Measurements from ENCODE around the gene SP2.

The SP2 gene

DNA sequence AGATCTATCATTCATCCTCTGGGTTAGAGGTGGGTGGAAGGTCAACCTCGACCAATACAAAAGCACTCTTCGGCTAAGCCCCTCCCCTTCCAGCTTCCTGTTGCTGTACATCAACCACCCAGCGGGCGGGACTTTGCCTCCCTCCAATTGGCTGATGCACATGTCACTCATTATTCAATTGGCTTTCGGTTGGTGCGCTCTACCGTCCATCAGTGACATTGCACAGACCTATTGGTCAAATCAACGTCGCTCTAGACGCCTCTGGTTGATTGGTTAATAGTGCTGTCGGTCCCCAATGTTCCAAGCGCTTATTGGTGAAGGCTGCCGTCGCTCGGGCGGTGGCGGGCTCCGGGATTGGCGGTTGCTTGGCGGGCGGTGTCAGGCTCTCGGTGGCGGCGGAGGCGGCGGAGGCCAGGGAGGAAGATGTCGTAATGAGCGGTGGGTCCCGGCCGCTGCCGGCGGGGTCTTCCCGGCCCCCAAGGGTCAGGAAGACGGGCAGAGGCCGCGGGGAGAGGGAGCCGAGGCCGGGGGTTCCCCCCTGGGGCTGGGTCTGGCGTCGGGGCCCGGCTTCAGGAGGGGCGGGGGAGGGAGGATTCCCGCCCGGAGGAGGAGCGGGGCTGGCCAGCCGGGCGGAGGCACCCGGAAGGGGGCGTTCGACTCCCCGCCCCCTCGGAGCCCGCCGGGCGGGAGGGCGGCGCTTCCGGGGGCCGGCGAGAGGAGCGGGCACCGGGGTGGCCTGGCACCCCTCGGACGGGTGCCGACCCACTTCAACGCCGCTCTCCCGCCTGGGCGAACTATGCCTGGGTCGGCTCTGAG lies at the start of gene SP2:
SP2 (plus strand) TSS at position 381 of the 816 bp plus-strand sequence; CDS start at position 432, 51 bp downstream.
- peak; percentile 99 for DNase-seq

DNA sequence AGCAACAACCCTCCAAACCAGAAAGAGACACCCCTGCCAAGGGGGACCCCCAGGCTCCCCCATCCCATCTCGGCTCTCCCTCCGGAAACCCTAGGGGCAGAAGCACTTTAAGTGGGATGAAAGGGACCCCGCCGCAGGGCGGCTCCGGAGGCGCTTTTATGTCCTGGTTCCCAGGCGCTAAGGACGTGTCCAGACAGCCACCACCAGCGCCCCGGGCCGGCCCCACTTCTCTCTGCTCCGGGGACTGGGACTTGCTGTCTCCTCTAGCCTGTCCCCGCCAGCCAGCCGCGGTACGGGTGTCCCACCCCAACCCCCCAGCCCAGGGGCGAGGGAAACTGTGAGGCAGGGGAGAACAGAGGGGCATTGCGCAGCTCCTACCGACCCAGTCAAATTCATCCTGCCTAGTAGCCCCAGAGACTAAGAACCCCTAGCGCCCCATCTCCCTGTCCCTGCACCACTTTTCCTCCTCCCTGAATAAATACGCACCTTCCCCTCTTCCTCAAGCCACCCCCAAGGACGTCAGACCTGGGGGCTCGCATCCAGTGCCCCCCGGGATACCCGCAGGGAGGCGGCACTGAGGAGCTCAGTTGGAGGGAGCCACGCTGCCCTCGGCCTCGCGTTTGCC lies 49.2 kb upstream of the SP2 start:
- DNase-seq = no peak

DNA sequence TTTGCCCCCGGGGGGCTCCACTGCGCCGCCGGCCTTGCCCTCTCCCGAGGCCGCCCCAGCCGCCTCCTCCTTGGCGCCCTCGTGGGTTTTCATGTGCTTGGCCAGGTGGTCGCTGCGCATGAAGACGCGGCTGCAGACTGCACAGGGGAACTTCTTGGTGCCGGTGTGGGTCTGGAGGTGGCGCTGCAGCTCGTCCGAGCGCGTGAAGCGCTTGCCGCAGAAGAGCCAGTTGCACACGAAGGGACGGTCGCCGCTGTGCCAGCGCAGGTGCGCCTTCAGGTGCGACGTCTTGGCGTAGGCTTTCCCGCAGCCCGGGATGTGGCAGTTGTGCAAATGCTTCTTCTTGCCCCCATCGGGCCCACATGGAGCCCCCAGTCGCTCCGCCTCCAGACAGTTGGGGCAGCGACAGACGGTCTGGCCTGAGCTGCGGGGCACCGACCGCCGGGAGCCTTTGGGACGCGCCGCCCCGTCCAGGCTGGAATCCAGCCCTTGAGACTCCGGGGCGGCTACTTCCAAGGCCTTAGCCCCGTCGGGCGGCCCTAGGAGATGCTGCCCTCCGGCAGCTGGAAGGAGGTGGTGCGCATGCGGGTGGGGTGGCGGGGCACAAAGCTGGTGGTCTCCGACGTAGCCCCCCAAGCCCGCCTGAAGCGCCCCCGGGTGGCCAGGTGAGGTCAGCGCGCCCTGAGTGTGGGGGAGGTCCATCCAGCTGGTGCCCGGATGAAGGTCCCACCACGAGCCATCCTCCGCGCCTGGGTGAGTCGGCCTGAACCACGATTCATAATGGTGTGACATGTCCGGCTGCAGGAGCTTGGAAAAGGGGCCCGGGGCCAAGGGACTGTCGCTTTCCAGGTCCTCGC lies 48.5 kb upstream of the SP2 start:
- no peak for DNase-seq

DNA sequence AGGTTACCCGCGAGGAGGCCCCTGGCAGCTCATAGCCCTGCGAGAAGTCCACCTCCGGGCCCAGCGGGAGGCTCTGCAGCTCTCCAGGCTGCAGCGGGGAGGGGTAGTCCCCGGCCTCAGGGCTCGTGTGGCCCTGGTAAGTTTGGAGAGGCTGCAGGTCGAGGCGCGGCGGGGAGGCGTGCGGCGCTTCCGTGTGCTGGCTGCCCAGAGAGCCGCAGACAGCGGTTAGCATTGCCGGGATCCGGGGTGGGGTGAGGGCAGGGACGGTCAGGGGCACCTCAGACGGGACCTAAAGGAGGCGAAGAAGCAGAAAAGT lies 47.9 kb upstream of the SP2 start:
- DNase-seq = no peak

DNA sequence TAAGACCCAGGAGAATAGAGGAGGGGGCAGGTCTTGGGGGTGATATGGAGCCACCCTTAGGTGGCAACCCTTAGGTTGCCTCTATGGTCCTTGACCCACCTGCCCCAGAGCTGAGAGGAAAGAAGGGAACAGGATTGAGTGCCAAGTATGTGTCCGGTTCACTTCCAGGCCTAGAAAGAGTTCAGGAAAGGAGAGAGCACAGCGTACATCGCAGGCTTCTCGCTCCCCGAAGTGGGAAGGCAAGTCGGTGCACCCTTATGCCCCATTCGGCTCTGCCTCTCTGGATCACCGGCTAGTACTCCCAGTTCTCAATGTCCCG lies 45.7 kb upstream of the SP2 start:
- DNase-seq = no peak

DNA sequence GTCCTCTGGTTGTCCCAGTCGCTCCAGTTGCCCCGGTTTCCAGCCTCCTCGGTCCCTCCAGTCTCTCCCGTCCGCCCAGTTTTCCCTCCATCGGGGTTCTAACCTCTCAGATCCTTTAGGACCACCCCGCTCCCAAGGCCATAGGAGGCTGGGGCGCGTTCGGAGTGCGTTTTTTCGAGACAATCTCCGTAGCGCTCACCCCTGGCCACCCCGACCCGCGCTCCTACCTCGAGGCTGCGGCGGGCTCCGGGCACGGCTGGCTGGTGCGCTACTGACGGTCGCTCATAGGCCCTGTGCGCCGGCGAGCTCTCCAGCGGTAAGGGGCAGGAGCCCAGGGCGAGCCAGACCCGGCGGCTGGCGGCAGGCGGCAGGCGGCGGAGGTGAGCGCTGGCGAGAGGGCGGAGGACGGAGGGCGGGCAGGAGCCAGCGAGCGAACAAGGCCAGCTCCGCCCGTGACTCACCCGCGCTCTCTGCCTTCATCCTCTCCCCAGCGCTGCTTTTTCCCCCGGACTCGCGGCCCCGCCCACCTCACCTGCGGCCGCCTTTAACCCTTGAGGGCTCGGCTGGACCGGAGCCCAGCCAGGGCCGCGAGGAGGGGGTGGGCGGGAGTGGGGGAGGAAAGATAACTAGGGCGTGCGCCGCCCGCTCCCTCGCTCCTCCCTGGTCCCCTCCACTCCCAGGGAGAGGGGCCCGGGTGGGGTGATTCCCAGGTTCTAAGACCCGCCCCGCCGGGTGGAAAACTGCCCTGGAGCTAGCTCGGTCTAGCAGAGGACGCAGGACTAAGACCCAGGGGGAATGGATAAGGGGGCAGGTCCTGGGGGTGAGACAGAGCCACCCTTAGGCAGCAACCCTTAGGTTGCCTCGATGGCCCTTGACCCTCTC lies 45.1 kb upstream of the SP2 start, which contains the start of gene SP6:
SP6 (minus strand) TSS at position 472 of the 882 bp plus-strand sequence. CDS start 2,734 bp downstream, outside the sequence.
- DNase-seq = peak; percentile 77

DNA sequence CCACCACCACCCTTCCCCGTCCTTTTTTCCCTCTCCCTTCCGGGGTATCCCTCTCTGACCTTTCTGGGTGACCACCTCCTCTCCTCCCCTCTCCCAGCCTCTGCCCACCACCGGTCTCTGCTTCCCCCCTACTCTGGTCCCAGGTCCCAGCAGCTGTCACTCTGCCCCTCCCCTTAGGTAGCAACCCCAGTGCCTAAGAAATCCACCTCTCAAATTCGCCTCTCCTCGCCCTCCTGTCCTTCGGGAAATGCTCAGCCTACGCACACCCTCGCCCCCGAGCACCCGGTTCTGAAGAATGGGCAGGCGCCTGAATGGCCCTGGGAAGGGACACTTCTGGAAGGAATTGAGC lies 44.3 kb upstream of the SP2 start:
- no peak for DNase-seq

DNA sequence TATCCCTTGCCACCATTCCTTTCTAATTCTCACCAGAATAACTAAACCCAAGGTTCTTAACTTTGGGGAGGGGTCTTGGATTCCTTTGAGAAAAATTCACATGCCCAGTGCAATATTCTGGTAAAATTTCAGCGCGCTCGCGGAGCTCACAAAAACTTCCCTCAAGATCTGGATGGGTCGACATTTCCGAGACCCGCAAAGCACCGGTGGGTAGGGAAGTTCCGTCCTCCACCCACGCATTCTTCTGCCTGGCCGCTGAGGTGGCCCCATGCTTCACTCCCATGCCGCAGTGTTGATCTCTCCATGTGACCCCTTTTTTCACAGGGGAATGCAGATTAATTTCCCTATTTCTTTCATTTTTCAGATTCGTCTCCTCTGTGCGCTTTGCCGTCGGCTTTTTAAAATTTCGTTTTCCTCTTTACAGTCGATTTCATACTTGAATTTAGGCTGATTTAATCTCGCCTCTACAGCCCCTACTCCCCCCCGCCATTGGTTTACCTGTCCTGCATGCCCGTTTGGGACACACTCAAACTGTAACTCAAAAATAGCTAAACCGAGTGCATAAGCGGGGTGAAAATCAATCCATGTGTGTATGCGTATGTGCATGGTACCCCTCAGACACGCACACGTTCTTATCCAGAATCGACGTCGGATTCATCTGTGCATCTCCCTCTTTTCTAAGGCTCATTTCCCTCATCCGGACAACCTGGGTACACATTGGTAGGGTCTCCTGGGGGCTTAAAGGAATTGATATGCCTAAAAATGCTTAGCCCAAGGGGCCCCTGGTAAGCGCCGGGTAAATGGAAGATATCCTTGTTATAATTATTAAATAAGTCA lies 43.7 kb upstream of the SP2 start:
- no peak for DNase-seq

DNA sequence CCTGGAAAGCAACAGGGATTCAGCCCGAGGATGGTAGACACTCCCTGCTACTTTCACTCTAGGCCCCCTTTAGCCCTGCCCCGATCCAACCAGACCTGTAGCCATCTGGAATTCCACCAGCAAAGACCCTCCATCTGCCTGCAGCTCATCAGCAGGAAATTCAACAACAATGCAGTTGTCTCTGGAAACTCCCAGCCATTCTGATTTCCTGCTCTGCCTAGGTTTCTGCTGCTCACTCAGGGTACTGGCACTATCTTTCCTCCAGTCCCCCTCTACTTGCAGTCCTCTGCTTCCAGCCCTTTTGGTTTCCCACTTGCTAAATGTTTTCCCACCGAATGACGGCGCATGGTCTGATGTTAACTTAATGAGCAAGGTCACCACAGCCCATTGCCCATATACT lies 42.4 kb upstream of the SP2 start:
- DNase-seq = no peak

DNA sequence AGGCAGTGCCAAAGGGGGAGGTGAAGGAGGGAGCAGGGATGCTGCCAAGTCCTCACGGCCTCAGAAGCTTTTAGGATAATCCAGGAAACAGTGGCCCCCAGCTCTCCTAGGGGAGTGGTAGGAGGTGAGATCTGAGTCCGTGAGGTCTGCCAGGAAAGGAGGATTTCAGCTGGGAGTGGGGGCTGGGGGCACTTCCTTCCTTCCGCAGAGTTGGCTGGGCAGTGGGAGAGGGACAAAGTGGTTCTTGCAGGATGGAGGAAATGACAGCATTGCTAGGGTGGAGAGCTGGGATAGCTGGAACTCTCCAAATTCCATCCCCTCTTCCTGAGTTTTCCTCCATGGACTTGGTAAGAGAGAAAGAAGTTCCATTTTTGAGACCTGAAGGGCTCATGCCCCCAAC lies 40.3 kb upstream of the SP2 start:
- no peak for DNase-seq

DNA sequence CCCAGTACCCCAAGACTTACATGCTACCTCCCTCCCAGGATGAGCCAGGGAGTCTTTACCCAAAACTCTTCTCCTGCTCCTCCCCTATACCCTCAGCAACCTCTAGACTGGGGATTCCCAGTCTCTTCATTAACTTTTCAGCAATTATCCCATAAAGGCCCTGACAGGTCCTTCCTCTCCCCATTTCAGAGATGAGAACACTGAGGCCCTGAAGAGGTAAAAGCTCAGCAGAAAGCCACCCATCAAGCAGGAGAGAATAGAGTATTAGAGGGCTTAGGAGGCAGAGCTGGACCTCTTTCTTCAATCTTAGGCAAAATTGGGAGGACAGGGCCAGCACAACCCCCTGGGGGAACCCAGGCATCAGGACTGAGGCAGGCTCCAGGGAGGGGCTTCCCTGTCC lies 39.2 kb upstream of the SP2 start:
- DNase-seq = no peak

DNA sequence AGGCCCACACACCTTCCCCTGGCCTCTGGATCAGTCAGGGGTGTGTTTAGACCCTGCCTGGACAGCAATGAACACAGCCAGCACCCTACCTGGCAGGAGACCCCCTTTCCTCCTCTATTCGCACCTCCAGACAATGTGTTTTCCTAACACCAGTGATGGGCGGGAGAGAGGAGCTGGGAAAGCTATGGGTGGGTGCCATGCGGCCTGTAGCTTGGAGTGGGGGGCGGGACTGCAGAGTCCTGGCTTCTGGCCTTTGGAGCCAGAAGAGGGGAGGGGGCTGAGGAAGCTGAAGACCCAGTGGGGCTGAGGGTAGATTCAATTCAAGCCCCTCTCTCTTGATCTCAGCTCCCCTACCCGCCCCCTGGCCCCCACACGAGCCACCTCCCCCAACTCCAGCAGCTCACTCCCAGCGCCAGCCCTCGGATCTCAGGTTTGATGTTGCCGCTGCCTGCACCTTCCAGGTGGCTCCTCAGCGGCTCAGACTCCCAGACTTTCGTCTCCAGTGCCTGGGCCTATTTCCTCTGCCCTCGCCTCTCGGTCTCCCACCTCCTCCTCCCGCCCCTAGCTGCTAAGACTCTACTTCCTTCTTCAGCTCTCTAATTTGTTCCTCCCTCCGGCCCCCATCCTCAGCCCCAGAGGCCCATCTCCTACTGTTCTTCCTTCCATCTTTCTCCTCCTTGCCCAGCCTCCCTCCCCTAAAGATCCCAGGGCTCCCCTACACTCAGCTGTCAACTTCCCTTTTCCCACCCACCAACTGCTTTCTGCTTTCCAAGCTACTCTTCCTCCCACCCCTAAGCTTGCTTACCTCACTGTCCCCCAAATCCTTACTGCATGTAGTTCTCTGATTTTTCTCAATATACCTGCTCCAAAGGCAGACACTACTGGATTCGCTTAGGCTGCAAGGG lies 38.2 kb upstream of the SP2 start:
- DNase-seq = no peak

DNA sequence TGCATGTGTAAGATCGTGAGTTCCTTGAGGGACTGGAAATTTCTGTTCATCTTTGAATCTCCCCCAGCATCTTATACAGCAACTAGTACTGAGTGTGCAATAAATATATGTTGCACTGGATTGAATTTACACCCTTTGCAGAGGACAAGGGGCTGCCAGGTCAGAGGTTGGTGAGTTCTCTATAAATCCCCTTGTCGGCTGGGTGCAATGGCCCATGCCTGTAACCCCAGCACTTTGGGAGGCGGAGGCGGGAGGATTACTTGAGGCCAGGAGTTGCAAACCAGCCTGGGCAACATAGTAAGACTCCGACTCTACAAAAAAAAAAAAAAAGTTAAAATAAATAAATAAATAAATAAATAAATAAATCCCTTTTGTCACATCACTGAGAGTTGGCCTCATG lies 35.6 kb upstream of the SP2 start:
- DNase-seq = no peak

DNA sequence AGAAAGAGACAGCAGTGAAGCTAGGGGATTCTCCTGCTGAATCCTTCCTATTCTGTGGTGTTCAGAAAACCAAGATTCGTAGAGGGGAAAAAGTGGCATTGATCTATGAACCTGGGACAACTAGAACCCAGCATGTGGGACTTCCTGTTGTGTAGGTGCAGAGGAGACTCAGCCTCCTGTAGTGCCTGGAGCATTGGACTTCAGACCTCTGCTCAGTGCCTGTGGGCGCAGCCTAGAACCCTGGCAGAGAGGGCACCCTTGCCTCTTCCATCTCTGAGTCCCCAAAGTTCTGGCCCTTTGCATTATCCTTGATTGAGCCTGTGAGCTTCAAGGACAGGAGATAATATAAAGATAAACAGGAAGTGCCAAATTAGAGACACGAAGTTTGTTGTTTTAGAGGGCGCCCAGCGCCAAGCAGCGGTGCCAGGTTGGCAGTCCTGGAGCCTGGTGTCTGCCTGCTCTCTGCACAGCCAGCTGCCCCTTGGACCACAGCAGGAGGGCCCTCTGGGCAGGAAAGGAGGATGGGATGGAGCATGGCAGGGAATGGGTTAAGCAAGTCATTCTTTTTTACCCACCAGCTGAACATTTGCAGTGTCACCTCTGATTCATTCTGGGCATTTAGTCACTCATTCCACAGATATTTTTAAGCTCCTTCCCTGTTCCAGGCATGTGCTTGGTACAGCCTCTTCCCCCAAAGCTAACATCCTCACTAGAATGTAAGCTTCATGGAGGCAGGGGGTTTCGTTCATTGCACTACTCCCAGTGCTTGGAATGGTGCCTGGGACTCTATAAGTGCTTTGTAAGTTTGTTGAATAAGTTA lies 33.2 kb upstream of the SP2 start:
- DNase-seq = no peak

DNA sequence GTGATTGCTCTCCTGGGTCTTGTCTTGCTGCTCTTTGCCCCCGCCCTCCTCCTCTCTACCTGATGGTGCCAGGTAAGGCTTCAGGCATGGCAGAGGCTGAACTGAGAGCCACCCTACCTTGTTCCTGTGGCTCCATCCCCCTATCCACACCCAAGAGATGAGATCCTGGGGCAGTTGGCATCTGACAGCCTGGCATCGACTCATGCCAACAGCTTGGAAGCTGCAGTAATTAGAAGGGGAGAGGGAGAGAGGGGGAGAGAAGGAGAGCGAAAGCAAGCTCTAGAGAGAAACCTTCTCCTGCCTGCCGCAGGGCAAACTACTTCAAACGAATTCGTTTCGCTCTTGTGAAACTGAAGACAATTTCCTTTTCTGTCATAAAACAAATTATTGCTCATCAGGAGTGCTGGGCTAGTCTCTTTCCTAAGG lies 31.2 kb upstream of the SP2 start:
- no peak for DNase-seq

DNA sequence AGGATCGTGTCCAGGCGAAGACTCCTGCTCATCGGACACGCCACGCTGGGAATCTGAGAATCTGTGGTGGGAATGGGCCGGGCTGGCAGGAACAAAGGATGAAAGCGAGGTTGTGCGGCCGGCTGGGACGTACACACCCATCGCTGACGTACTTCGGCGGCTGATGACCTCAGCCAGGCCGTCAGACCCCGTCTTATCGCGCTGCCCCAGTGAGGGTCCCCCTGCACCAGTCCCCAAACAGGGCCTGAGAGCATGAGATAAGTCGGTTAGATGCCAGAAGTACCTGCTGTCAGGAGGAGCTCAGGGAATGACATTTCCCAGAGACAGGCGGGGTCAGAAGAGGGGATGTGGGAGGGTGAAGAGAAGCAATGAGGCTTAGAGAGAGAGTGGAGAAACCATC lies 29.1 kb upstream of the SP2 start:
- DNase-seq = no peak

DNA sequence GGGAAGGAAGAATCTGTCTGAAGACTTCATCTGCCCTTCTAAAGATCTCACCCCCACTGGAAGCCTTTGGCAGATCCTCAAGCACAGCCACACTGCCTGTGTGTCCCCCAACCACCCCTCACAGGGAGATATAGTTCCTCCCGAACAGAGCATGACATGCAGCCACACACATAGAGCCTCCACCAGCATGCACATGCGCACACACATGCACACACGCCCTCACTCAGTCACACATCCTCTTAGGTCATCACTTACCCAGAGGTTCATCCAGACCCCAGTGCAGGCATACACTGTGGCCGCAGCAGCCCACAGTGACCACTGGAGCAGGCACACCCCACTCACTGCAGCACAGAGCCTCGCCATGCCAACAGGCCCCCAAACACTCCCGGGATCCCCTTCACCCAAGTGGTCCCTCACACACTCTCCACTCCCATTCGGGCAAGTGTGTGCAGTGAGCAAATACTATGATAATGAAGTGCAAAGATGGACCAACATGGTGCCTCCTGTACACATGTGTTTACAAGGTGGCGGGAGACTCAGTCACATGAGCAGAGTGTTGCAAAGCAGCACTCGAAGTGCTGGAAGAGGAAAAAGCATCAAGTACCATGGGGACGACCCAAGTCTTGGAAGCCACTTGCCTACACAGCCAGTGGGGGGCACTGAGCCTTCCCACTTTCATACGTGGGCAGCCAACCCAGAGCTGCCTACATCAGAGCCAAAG lies 28.1 kb upstream of the SP2 start:
- no peak for DNase-seq

DNA sequence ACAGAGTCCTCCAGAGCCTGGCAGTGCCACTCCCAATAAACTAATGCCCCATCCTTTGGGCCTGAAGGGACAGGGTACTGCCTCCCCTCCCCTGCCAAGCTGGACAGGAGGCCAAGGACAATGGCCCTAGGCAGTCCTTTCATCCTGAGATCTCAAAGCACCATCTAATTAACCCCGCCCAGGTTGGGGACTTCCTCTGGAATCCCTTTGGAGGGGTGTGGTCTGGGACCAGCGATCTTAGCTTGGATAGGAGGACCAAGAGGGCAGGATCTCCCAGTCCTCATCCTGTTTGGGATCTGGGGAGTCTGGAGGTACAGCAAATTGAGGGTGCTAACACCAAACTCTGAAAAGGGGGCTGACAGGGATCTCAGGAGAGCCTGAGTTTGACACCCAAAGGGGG lies 26.9 kb upstream of the SP2 start:
- no peak for DNase-seq

DNA sequence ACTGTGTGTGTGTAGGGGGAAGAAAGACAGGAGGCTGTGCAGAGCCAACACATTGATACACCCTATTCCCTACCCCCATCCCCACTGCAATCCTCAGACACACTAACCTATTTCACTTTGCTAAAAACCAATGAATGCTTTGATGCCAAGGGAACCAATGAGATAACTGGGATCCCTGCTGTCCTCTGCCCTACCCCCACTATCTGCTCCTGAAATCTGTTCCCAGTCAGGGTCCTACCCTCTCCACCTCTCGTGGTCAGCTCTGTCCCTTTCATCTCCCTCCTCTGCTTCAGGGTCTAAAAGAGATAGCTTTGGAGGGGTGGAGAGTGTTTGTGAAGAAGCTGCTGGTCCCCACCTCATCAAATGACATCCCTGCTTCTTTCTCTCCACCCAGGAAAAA lies 26.0 kb upstream of the SP2 start:
- DNase-seq = no peak

All from activated CD8-positive, alpha-beta memory T cell treated with anti-CD3 and anti-CD28 coated beads, Interleukin-2, amount 50 U/mL, for 48 hours (primary cell).